Activated CD8-positive, alpha-beta memory T cell treated with anti-CD3 and anti-CD28 coated beads for 4 hours (primary cell): ENCODE measurements around the gene TDG.

Source experiments
- DNase-seq, 2 donors: peaks; one replicate each; pipeline ENCODE4 v3.0.0-alpha.2; 2020; ENCODE audit warnings: low read depth in 2 of 2

Gene TDG

GRCh38 chr12:103965590-103966504 lies at the start of gene TDG:
TSS of gene TDG (plus strand) at chr12:103965872. CDS start at chr12:103966038, 166 bp downstream.
- peak; percentile 94 to 97 for DNase-seq

- no peak for DNase-seq
Observed at GRCh38 chr12:103917873-103918272, 47.8 kb upstream of the TDG start.

- DNase-seq, result no peak
Observed at GRCh38 chr12:103924761-103925641, 40.7 kb upstream of the TDG start.

- peak; percentile 13 to 22 for DNase-seq
Observed at GRCh38 chr12:103928682-103929045, 37.0 kb upstream of the TDG start.

- DNase-seq, result peak; percentile 60 to 75
Observed at GRCh38 chr12:103929046-103929783, 36.5 kb upstream of the TDG start.

GRCh38 chr12:103929784-103930033 lies 36.0 kb upstream of the TDG start:
- no peak for DNase-seq

GRCh38 chr12:103930034-103930786 lies 35.5 kb upstream of the TDG start, which contains the start of gene HSP90B1:
TSS of gene HSP90B1 (plus strand) at chr12:103930410. CDS start at chr12:103930516, 106 bp downstream.
- peak; percentile 100 for DNase-seq

- DNase-seq, result no peak
Observed at GRCh38 chr12:103930787-103931735, 34.6 kb upstream of the TDG start.

- no peak for DNase-seq
Observed at GRCh38 chr12:103933237-103933636, 32.4 kb upstream of the TDG start.

GRCh38 chr12:103936679-103937078 lies 29.0 kb upstream of the TDG start:
- no peak for DNase-seq

- no peak for DNase-seq
Observed at GRCh38 chr12:103944964-103945363, 20.7 kb upstream of the TDG start.

- DNase-seq, result no peak
Observed at GRCh38 chr12:103947871-103948555, 17.7 kb upstream of the TDG start.

GRCh38 chr12:103948746-103949406 lies 16.8 kb upstream of the TDG start:
- DNase-seq, result no peak

- DNase-seq, result no peak
Observed at GRCh38 chr12:103952497-103952896, 13.2 kb upstream of the TDG start.

- DNase-seq, result no peak
Observed at GRCh38 chr12:103955811-103956508, 9.7 kb upstream of the TDG start.

GRCh38 chr12:103956509-103957027 lies 9.1 kb upstream of the TDG start:
- DNase-seq, result no peak

GRCh38 chr12:103957865-103958388 lies 7.7 kb upstream of the TDG start:
- no peak for DNase-seq

GRCh38 chr12:103958621-103959020 lies 7.1 kb upstream of the TDG start:
- no peak for DNase-seq
